Measurements from ENCODE around the gene ZCCHC14. TPM values are rescaled to one million over a fixed set of nuclear protein-coding genes. Genes with fewer than 3 reads are reported as not detected.
A peak's percentile ranks its signal among the peaks of the same experiment; 100 is the strongest.
"Not testable (repeated sequence)": the region's sequence is repeated elsewhere in the genome, so short reads cannot be mapped to it uniquely, and the experiment has no call there.

ZCCHC14 gene
- total RNA-seq, 2 experiments from 2014 or later: 0.63 to 1.5 TPM

DNA sequence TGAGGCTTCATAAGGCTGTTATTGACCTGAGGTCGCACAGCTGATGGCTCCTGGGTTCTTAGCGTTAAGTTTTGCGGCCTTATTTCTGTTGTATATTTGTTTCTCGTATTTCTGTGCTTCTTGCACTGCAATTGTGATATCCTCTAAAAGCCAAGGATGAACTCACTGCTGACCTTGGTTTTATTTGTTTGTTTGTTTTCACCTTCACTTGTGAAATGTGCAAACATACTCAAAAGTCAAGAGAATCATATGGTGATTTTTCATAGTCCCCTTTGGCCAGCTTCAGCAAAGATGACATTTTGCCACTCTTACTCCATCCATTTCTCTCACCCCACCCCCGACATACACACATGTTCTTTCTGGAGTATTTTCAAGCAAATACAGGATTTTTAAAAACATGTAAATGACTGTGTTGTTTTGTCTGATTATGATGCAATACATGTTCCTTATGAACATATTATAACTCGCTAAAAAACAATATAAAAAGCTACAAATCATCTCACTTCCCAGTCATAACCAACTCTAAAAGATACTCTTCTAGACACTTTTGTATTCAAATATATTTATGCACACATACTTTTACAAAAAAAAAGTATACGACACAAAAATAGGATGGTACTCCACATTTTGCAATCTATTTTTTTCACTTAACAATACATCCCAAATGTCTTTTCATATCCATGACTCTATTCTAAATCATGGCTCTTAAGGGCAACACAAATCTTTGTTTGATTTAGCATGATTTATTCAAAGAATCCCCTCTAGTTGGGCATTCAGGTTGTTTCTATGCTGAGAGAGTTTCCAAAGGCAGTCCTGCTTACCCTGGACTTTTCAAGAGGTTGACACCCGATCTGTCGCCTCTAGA is 5.7 kb upstream of the ZCCHC14 start:
- Mint-ChIP-seq H3K4me3 (no peak overlapping the region), H3K27ac (no peak overlapping the region), H3K9me3 (ENCODE audit: low read depth) (no peaks in the 10 kb centered on the region), H3K27me3 (peaks cover 47% of the 10 kb centered on the region), H3K4me1 (peaks cover 14% of the 10 kb centered on the region), H3K36me3 (no peaks in the 10 kb centered on the region)
- CTCF ChIA-PET: no interaction called here
- ATAC-seq (no peak), DNase-seq (no peak)

DNA sequence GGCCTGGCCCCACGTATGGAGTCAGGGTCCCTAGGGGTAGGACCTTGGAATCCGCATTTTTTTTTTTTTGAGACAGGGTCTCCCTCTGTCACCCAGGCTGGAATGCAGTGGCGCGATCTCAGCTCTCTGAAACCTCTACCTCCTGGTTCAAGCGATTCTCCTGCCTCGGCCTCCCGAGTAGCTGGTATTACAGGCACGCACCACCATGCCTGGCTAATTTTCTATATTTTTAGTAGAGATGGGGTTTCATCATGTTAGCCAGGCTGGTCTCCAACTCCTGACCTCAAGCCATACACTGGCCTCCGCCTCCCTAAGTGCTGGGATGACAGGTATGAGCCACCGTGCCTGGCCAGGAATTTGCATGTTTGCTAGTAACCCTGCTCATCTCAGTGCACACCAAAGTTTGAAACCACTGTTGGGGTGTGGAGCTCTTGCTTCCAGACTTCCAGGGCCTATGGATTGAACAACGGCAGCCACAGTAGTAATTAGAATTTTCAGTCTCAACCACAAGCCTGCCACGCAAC is 5.0 kb upstream of the ZCCHC14 start:
- DNase-seq; H3K27ac Mint-ChIP-seq; H3K36me3 Mint-ChIP-seq; H3K9me3 Mint-ChIP-seq (ENCODE audit: low read depth); ATAC-seq; H3K4me3 Mint-ChIP-seq; CTCF ChIA-PET: not testable (repeated sequence)
- H3K4me1 Mint-ChIP-seq: peaks cover 16% of the 10 kb centered on the region
- H3K27me3 Mint-ChIP-seq: peaks cover 52% of the 10 kb centered on the region

DNA sequence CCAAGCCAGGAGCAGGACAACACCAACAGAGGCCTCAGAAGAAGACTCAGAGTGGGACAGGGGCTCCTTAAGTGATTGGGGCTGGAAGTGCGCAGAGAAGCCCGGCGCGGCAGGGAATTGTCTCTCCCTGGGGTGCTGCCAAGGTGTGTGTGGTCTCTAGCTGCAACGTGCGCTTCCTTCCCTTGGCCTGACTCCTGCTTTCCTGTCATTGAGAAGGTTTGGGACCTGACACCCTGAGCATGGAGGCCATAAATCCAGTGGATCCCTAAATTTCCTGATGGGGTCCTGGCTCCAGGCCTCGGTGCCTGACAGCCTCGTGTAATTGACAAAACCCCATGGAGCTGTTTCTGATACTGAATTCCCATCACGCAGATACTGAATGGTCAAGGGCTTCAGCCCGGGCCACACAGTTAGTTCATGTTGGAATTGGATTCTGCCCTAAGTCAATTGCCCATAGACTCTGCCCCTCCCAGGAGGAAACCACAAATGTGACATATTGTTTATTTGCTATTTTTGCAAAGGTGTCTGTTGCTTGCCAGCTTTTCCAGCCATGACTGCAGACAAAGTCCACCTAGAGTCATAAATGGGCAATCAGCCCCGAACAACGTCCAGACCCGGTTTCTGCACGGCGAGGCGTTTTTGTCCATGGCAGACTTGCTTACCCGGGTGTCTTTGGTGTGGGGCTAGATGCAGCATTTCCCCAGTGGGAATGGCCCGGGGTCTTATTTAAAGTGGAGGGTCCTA is 4.4 kb upstream of the ZCCHC14 start:
- H3K27ac Mint-ChIP-seq; ATAC-seq; H3K9me3 Mint-ChIP-seq (ENCODE audit: low read depth); DNase-seq; H3K4me3 Mint-ChIP-seq; CTCF ChIA-PET; H3K36me3 Mint-ChIP-seq: not testable (repeated sequence)
- Mint-ChIP-seq H3K4me1 (peaks cover 16% of the 10 kb centered on the region), H3K27me3 (peaks cover 52% of the 10 kb centered on the region)

DNA sequence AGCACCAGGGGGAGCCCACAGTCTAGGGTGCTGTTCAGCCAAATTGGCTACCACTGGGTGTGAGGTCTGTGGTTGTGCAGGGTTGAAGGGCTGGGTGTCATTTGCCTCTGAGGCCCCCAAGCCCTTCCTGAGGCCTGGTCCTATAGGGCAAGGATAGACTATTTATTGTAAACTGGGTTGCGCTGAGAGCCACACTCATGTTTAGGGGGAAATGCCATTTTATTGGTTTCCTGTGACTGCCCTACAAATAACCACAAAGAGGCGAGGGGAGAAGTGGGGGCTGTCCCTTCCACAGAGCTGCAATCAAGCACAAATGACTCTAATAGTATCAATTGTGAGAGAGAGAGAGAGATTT is 3.6 kb upstream of the ZCCHC14 start:
- peaks cover 17% of the 10 kb centered on the region for H3K4me1 Mint-ChIP-seq
- H3K27me3 Mint-ChIP-seq: peaks cover 56% of the 10 kb centered on the region
- no peak overlapping the region for H3K4me3 Mint-ChIP-seq
- DNase-seq (no peak), ATAC-seq (no peak)
- H3K36me3 Mint-ChIP-seq: no peaks in the 10 kb centered on the region
- no peak overlapping the region for H3K27ac Mint-ChIP-seq
- no peaks in the 10 kb centered on the region for H3K9me3 Mint-ChIP-seq (ENCODE audit: low read depth)
- CTCF ChIA-PET: no interaction called here

DNA sequence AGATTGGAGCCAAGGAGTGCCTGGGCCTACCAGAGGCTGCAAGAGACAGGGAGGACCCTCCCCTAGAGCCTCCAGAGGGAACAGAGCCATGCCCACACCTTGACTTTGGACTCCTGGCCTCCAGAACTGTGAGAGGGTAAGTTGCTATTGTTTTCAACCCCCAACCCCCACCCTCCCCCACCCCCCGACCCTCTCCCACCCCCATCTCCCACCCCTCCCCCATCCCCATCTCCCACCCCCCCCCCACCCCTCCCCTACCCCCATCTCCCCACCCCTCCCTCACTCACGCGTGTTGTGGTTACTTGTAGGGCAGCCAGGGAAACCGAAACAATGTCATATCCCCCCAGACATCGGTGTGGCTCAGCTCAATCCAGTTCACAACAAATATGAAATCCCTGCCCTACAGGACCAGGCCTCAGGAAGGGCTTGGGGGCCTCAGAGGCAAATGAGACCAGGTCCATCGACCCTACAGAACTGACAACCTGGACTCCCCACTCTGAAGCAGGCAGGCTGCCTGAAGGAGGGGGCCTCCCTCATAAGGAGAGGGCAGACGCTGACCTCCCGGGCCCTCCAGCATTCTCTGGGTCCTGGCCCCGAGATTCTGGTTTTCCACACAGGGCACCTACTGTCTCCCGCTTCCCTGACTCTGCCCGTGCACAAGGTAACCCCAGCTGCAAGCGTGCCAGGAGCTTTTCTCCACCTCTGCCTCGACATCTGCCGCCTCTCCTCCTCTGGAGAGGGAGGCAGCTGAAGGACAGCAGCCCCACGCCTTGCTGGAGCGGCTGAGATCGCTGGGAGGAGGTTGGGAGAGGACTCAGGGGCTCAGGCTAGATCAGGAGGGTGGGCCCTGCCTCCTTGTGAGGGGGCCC is 3.0 kb upstream of the ZCCHC14 start:
- Mint-ChIP-seq H3K36me3 (no peaks in the 10 kb centered on the region), H3K4me3 (no peak overlapping the region), H3K27ac (no peak overlapping the region), H3K27me3 (peaks cover 62% of the 10 kb centered on the region), H3K4me1 (peaks cover 21% of the 10 kb centered on the region), H3K9me3 (ENCODE audit: low read depth) (no peaks in the 10 kb centered on the region)
- CTCF ChIA-PET: no interaction called here
- no peak for DNase-seq
- no peak for ATAC-seq

DNA sequence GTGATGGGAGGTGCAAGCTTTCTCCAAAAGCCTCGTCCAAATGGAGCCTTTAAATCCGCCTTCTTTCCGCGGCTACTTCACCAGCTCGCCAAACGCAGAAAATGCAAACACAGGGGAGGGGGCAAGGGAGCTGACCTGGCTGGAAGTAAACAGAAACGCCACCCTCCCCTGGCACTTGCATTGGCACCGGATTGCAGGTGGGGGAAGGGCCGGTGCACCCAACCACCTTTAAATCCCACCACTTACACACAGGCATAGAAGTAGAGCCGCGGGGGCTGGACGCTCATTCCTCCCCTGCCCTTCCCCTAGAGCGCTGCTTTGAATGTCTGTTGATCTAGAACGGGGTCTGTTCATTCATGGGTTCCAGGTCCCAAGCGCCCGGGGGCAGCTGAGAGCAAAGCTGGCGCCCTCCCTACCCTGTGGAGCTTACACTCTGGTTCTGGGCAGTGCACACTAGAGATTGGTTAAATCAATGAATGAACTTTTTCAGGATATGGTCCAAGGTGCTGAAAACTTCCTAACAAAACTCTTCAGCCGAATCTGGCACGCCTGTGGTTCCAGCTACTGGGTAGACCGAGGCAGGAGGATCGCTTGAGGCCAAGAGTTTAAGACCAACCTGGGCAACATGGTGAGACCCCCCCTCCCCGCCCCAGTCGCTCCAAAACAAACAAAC is 920 bp upstream of the ZCCHC14 start:
- Mint-ChIP-seq H3K4me3 (no peak overlapping the region), H3K4me1 (peaks cover 32% of the 10 kb centered on the region), H3K27ac (no peak overlapping the region), H3K9me3 (ENCODE audit: low read depth) (no peaks in the 10 kb centered on the region), H3K27me3 (peaks cover 73% of the 10 kb centered on the region), H3K36me3 (no peaks in the 10 kb centered on the region)
- CTCF ChIA-PET: no interaction called here
- DNase-seq (no peak), ATAC-seq (no peak)

DNA sequence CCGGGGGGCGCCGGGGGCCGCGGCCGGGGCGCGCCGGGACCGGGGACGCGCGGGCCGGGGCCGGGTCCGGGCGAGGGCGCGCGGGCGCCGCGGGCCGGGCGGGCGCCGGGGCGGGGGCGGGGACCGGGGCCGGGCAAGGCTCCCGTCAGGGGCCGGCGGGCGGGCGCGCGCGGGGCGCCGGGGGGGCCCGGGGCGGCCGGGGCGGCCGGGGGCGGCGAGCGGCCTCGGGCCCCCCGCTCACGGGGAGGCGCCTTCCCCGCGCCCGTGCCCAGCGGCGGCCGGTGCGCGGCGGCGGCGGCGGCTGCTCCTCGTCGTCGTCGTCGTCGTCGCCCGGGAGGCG is 563 bp downstream of the ZCCHC14 start:
- peaks cover 32% of the 10 kb centered on the region for H3K4me1 Mint-ChIP-seq

DNA sequence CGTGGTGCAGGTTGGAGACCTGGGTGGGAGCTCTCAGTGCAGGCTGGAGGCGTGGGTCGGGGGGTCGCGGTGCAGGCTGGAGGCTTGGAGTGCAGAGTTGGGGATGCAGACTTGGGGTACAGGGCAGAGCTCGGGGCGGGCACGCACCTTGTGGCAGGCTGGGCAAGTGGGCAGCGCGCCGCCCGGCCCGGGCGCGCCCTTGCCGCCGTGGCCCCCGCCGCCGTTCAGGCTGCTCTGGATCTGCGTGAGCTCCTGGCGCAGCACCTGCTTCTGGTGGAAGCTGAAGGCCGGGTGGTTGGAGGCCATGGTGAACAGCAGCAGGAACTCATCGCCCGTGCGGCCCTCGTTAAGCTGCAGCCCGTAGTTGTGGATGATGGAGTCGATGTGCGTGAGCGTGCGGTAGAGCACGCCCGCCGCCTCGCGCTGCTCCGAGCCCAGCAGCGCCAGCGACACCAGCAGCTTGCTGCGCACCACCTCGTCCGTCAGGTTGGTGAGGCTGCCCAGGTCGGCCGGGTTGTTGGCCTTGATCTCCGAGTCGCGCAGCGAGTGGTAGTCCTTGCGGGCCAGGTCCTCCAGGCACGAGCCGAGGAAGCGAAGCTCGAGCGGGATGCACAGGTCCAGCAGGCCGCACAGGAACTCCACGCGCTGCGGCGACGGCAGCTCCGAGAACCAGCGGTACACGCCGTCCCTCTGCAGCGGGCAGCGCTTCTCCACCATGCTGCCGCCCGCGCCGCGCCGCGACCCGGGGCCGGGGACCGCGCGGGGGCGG is 1.1 kb downstream of the ZCCHC14 start:
- Mint-ChIP-seq H3K36me3 (no peaks in the 10 kb centered on the region), H3K27me3 (peaks cover 71% of the 10 kb centered on the region), H3K4me1 (peaks cover 32% of the 10 kb centered on the region), H3K4me3 (peak overlapping the region; percentile 48), H3K9me3 (ENCODE audit: low read depth) (no peaks in the 10 kb centered on the region), H3K27ac (no peak overlapping the region)
- CTCF ChIA-PET: no interaction called here
- DNase-seq (no peak), ATAC-seq (no peak)

More for the DNA sequence above, 563 bp downstream of the ZCCHC14 start:
- H3K36me3 Mint-ChIP-seq: no peaks in the 10 kb centered on the region
- DNase-seq: no peak
- no peak for ATAC-seq
- H3K27ac Mint-ChIP-seq: no peak overlapping the region
- peaks cover 72% of the 10 kb centered on the region for H3K27me3 Mint-ChIP-seq
- H3K9me3 Mint-ChIP-seq (ENCODE audit: low read depth): no peaks in the 10 kb centered on the region
- CTCF ChIA-PET: no interaction called here
- H3K4me3 Mint-ChIP-seq: no peak overlapping the region

GRCh38 chr16:87490799-87491521 is 1.9 kb downstream of the ZCCHC14 start:
- H3K9me3 Mint-ChIP-seq (ENCODE audit: low read depth); H3K36me3 Mint-ChIP-seq; H3K27ac Mint-ChIP-seq; ATAC-seq; CTCF ChIA-PET: not testable (repeated sequence)
- peaks cover 26% of the 10 kb centered on the region for H3K4me1 Mint-ChIP-seq
- H3K4me3 Mint-ChIP-seq: peak overlapping the region; percentile 48
- H3K27me3 Mint-ChIP-seq: peaks cover 66% of the 10 kb centered on the region
- DNase-seq: peak; percentile 74

- no peak for ATAC-seq
- Mint-ChIP-seq H3K4me1 (peaks cover 29% of the 10 kb centered on the region), H3K27ac (no peak overlapping the region), H3K27me3 (peaks cover 64% of the 10 kb centered on the region), H3K36me3 (no peaks in the 10 kb centered on the region), H3K4me3 (no peak overlapping the region), H3K9me3 (ENCODE audit: low read depth) (no peaks in the 10 kb centered on the region)
- no peak for DNase-seq
- CTCF ChIA-PET: no interaction called here
Measured at GRCh38 chr16:87490096-87490798, 2.6 kb downstream of the ZCCHC14 start.

DNA sequence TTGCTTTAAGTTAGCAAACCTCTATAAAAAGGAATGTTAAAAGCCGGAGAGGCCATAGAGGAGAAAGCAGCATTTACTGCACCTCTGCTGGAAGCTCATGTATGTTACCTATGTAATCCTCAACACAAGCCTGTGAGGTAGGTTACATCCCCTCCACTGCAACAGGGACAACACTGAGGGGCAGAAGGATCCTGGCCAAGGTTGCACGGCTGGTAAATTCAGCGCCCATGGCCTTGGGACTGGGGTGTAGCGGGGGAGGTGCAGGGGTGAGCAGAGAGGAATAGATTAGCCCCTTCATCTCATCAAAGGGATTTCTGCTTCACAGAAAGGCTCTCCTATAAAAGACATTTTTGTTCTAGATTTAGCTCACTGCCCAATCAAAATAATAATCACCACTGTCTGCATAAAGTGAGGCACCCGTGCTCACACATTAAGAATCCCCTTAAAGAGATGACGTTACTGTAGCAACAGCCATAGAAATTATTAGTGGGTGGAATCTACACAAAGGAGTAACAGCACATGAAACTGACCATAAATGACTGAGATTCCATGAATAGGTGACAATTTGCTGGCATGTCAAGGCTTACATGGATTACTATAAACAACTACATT is 3.3 kb downstream of the ZCCHC14 start:
- no peaks in the 10 kb centered on the region for H3K36me3 Mint-ChIP-seq
- H3K9me3 Mint-ChIP-seq (ENCODE audit: low read depth): no peaks in the 10 kb centered on the region
- DNase-seq (no peak), ATAC-seq (no peak)
- peaks cover 31% of the 10 kb centered on the region for H3K4me1 Mint-ChIP-seq
- no peak overlapping the region for H3K4me3 Mint-ChIP-seq
- H3K27ac Mint-ChIP-seq: no peak overlapping the region
- CTCF ChIA-PET: no interaction called here
- H3K27me3 Mint-ChIP-seq: peaks cover 61% of the 10 kb centered on the region
